ENCODE results near the gene SERTAD1. TPM values are rescaled to one million over a fixed set of nuclear protein-coding genes. Genes with fewer than 3 reads are reported as not detected.
"Not testable (repeated sequence)": the region's sequence is repeated elsewhere in the genome, so short reads cannot be mapped to it uniquely, and the experiment has no call there.

Gene SERTAD1
- total RNA-seq, 1 donor from 2014 or later: 17.3 TPM

DNA sequence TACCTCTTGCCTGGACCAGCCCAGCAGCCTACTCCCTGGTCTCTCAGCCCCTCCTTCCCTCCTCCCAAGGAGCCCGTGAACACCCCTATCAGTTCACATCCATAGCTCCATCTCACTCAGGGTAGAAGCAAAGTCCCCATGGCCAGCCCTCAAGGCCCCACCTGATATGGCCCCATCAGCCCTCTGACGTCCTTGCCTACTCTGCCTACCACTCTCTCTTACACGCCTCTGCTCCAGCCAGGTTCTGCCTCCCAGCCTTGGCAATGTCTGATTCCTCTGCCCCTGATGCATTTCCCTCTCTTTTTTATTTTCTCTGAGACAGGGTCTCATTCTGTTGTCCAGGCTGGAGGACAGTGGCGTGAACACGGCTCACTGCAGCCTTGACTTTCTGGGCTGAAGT lies 26.2 kb upstream of the SERTAD1 start:
- DNase-seq (ENCODE audit: low read depth in 2 of 2): no peak

DNA sequence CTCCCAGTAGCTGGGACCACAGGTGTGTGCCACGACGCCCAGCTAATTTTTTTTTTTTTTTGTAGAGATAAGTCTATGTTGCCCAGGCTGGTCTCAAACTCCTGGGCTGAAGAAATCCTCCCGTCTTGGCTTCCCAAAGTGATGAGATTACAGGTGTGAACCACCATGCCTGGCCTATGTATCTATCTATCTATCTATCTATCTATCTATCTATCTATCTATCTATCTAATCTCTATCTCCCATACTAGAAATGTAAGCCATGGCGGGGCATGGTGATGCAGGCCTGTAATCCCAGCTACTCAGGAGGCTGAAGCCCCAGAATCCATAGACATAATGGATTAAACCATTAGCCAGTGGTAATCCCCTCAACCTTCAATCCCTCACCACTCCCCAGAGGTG lies 24.9 kb upstream of the SERTAD1 start:
- DNase-seq (ENCODE audit: low read depth in 2 of 2): no peak

DNA sequence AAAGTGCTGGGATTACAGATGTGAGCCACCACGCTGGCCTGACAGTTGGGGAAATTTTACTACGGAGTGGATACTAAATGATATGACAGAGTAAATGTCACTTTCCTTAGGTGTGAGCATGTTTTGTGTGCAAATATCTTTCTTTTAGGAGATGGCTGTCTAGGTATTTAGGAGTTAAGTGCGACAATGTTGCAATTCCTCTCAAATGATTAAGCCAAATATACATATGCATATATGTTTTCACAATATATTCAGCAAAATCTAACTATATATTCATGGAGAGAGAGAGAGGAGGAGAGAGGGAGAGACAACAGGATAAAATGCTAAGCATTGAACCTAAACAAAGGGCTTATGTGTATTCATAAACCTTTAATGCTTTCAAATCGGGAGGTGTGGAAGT lies 23.7 kb upstream of the SERTAD1 start:
- DNase-seq (ENCODE audit: low read depth in 2 of 2): no peak

DNA sequence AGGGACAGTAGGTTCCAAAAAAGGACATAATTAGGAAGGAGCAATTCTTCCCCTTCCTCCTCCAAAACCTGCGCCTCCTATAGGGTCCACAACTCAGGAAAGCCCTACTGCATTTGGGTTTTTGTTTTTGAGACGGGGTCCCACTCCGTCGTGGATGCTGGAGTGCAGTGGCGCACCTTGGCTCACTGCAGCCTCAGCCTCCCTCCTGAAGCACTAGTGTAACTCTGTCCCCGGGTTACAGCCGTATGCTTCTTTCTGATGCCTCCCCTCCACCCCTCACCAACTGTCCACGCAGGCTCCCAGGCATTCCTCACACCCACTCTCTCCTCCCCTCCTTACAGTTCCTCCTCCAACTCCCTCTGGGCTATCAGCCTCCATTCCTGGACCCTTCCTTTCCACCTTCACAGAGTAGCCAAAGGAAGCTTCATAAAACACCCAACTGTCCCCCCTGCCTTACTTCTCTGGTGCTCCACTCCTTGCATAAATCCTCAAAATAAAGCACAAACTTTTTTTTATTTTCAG lies 20.5 kb upstream of the SERTAD1 start:
- DNase-seq (ENCODE audit: low read depth in 2 of 2): no peak

DNA sequence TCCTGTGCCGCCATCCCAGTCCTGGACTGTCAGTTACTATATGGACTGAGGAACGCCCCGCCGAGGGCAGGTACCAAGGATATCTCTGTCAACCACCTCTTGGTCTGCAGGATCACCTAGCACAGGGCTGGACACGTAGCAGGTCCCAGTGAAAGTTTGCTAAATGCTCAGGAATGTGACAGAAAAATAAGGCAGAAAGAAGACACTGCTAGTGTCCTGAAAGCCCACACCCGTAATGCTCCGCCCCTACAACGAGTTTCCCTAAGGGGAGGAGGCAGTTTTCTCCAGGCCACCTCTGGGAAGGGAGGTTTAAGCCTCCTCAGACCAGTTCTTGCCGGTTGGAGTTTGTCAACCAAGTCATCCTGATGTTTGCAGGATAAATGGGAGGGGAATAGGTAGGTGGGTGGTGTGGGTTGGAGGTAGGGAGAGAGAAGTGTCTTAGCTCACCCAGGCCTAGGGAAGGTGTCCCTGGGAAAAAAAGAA lies 20.0 kb upstream of the SERTAD1 start:
- no peak for DNase-seq (ENCODE audit: low read depth in 2 of 2)

DNA sequence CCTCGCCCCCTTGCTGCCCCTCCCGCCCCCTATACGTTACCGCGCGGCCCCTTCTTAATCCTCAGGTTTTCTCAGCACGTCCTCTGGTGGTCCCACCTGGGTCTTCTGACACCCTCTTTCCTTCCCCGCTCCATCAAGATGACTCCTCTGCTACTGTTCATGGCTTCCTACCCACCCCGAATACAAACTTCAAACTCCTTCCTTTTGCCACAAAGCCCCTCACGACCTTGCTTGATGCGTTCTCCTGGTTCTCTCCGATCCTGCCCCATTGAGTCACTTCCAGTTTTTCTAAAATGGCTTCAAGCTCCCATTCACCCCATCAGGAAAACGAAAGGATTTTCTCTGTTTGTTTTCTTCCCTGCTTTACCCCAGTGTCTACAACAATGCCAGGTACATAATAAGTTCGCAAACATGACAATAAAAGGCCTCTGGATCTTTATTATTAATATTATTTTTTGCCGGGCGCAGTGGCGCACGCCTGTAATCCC lies 19.1 kb upstream of the SERTAD1 start:
- no peak for DNase-seq (ENCODE audit: low read depth in 2 of 2)

DNA sequence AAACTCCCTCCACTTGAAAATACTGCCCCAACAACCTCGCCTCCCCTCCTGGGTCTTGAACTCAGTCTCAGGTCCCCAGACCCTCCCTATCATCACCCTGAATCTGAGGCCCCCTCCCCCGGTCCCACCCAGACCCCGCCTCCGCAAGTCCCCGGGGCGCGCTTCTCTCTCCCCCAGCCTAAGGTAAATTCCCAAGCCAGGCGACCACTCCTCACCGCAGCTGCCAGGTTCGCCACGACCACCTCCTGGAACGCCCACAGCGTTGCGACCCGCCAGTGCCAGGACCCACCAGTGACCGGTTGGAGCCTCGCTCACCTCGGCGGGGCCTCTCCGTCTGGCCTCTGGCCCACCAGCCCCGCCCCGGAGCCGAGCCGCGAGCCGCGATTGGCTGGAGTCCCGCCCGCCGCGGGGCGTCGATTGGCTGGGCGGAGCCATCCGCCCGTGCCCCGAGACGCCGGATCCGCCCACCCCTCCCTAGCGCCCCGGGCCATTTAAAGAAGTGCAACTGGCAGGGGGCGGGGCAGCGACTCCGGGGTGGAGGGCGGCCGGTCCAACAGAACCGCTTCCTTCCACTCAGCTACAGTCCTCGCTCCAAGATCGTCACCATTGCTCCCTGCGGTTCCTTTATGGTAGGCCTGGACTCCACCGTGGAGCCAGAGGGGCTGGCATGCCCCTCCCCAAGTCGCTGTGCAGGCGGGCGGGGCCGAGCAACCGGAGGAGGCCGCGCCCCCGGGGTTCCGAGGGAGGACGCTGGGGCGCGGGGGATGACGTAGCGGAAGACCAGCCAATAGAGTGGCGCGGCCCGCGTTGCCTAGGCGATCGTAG lies 18.4 kb upstream of the SERTAD1 start, which contains the start of gene SERTAD3:
TSS of gene SERTAD3 (minus strand) at position 336 of the 825 bp plus-strand sequence. CDS start 2,255 bp downstream, outside the sequence.
- DNase-seq (ENCODE audit: low read depth in 2 of 2): peak; percentile 81 to 97

DNA sequence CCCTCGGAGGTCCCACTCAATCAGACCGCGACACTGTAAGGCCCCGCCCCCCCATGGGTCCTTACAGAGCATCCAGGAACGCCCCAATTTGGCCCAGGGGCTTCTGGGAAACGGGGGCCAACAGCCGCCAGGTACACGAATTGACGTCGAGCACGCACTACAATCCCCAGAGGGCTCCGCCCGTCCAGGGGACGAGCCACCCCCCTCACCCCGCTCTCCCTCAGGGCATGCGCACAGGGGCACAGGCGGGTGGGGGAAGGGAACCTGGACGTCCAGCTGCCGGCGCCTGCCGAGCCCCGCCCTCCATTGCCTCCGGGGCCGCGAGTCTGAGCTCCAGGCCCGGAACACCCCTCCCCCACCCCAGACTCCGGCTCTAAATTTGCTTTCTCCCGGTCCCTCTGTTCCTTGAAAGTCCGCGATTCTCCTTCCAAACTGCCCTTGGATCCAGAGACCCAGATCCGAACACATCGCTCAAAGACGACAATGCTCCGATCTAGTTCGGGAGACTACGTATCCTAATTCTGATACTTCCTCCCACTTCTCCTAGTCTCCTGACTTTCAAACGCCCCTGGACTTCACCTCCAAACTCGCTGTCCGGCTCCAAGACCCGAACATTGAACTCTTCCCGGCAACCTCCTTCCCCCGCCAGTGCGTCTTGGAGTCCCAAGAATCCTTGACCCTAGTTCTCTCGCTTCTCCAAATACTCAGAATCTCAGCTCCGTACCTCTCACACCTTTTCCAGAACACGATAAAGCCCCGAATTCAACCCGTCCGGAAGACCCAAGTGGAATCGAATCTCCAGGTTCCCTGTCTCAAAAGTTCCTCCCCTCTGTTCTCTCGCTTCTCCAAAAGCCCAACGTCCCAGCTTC lies 17.6 kb upstream of the SERTAD1 start:
- peak; percentile 99 to 100 for DNase-seq (ENCODE audit: low read depth in 2 of 2)

DNA sequence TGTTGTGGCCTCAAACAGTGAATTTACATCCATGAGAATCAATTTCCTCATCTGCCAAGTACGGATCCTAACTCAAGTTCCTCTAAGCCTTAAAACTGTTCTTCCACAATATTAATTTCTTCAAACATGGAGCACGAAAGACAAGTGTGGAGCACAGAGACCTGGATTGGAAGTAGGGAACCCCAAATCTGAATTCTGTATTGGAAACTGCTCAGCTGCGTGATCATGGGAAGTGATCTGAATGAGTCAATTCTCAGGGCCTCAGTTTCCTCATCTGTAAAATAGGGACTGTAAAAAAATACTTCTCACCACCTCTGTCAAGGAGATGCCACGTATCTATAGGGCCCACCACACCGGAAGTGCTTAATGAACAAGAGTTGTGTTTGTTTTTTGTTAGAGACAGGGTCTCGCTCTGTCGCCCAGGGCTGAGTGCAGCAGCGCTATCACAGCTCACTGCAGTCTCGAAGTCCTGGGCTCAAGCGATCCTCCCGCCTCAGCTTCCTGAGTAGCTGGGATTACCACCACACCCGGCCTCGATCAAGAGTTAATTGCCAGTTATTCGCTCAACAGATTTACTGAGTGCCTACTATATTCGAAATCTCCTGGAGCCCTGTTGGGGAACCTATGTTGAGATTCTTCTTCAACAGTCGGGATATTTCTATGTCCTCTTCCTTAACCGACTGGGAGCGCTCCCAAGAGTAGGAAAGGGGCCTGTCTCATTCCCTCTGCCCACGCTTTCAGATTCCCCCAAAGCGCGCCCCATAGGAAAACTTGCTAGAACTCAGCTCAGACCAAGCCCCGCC lies 16.7 kb upstream of the SERTAD1 start:
- DNase-seq (ENCODE audit: low read depth in 2 of 2): no peak

DNA sequence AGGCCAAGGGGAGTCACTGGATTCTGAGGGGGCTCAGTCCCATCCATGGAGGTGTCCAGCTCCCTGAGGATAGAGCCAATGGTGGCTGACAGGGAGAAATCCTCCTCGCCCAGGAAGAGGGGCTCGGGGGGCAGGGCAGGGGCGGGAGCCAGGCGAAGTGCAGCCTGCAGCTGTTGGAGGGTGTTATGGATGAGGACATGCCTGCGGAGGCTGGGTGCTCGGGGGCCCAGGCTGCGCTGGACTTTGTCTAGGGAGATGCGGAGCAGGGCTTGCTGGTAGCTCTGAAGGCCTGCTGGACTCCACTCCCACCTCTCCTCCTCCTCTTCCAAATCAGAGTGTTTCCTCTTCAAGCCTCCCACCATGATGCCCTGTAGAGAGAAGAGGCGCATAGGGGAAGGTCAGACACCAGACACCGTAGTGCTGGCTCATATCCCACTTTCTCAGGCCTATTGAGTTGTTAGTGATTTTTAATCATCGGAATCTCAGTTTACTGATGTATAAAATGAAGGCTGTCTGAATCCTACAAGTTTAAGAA lies 16.0 kb upstream of the SERTAD1 start:
- DNase-seq (ENCODE audit: low read depth in 2 of 2): no peak

DNA sequence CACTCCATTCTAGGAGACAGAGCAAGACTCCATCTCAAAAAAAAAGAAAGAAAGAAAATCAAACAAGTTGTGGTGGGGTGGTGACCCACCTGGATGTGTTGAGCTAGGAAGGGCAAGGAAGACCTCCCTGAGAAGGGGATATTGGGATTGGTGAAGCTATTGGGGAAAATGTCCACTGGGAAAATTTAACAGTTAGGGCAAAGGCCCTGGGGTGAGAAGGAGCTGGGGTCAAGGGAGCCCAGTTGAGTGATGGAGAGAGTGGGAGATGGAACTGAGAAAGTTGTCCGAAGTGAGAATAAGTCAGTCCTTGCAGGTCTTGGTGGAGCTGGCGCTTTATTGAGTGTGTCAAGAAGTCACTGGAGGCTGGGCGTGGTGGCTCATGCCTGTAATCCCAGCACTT lies 12.5 kb upstream of the SERTAD1 start:
- DNase-seq (ENCODE audit: low read depth in 2 of 2): no peak

DNA sequence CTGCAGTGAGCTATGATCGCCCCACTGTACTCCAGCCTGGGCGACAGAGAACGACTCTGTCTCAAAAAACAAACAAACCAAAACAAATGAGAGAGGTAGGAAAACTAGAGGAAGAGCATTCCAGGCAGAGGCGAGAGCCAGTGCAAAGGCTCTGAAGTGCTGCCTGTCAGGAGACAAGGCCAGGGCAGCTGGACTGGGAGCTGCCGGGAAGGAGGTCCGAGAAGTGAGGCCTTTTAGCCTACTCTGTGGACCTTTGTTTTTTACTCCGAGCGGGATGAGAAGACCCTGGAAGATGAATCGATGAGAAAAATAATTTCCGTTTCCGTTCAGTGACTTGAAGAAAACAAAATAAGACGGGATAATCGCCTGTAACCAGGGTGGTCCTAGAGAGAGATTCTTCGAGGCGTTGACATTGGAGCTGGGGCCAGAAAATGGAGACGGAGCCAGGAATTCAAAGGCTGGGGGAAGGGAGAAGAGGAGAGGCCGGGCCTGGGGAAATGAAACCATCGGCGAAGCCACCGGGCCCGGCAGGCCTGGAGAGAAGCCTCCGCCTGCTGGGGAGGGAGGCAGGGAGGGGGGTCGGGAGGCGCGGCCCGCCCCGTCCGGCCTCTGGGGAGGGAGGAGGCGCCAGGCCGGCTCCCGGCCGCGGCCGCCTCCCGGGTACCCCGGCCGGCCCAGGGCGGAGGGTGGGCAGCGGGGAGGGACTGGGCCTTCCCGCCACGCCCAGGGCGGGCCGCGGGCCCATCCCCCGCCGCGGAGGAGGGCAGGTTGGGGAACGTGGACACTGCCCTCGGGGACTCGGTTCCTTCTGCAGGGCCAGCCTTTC lies 7.8 kb upstream of the SERTAD1 start:
- DNase-seq (ENCODE audit: low read depth in 2 of 2): peak; percentile 69 to 93

DNA sequence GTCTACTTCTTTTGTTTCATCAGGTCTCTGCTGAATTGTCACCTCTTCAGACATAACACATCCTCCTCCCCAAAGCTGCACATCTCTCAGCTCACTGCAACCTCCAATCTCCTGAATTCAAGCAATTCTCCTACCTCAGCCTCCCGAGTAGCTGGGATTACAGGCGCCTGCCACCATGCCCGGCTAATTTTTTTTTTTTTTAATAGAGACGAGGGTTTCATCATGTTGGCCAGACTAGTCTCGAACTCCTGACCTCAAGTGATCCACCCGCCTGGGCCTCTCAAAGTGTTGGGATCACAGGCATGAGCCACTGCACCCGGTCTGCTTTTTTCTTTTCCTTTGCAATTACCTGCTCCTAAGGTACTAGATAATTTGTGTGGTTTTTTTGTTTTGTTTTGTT lies 7.0 kb upstream of the SERTAD1 start:
- not testable (repeated sequence) for DNase-seq (ENCODE audit: low read depth in 2 of 2)

DNA sequence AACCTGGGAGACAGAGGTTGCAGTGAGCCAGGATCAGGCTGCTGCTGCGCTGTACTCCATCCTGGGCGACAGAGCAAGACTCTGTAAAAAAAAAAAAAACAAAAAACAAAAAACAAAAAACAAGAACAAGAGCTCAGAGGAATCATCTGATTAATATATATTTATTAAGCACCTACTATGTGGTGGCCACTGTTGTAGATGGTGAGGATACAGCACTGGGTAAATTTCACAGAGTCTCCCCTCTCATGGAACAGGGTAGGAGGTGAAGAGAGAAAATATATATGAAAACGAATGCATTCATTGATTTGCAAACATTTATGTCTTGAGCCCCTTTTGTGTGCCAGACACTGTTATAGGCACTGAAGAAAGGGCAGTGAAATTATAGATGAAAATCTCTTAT lies 5.9 kb upstream of the SERTAD1 start:
- no peak for DNase-seq (ENCODE audit: low read depth in 2 of 2)

DNA sequence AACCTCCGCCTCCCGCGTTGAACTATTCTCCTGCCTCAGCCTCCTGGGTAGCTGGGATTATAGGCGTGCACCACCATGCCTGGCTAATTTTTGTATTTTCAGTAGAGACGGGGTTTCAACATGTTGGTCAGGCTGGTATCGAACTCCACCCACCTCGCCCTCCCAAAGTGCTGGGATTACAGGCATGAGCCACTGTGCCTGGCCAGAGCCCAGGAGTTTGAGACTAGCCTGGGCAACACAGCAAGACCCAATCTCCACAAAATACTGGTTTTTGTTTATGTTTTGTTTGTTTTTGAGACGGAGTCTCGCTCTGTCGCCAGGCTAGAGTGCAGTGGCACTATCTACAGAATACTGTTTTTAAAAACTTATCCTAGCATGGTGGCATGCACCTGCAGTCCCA lies 4.5 kb upstream of the SERTAD1 start:
- not testable (repeated sequence) for DNase-seq (ENCODE audit: low read depth in 2 of 2)

DNA sequence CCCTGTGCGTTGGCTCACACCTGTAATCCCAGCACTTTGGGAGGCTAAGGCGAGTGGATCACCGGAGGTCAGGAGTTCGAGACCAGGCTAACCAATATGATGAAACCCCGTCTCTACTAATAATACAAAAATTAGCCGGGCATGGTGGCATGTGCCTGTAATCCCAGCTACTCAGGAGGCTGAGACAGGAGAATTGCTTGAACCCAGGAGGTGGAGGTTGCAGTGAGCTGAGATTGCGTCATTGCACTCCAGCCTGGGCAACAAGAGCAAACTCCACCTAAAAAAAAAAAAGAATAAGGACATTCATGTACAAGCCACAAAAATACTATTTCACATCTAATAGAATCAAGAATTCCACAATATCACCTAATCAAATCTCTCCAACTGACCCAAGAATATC lies 2.4 kb upstream of the SERTAD1 start:
- not testable (repeated sequence) for DNase-seq (ENCODE audit: low read depth in 2 of 2)

DNA sequence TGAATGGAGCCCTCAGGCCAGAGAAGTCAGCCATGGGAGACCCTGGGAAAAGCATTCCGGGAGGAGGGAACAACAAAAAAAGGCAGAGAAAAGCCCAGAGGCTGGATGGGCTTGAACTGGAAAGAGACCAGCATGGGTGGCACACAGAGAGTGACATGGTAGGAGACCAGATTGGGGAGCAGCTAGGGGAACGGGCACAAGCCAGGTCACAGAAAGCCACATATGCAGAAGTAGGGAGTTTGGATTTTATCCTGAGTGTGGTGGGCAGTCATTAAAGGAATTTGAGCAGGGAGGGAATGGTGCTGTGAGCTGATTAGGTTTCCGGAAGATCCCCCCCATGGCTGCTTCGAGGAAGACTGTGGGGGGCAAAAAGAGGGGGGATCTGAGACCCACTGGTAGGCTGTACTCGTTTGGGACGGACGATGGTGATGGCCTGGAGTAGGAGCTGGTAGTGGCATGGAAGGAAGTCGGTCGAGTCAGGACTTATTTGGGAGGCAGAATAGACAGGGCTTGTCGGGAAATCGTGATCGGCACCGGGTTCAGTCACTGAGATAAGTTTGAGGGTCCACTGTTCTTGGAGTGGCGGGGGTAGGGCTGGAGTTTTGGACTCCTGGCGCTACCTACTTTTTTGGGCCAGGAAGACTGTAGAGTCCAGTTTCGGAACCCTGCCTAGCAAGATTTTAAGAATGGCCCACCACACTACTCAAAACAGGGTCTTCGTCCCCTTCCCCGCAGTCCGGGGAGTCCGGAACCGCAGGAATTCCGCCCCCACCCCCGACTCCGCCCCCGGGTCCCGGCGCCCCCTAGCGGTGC lies 949 bp downstream of the SERTAD1 start:
- peak in 1 of 2 donors; percentile 31 for DNase-seq (ENCODE audit: low read depth in 2 of 2)

DNA sequence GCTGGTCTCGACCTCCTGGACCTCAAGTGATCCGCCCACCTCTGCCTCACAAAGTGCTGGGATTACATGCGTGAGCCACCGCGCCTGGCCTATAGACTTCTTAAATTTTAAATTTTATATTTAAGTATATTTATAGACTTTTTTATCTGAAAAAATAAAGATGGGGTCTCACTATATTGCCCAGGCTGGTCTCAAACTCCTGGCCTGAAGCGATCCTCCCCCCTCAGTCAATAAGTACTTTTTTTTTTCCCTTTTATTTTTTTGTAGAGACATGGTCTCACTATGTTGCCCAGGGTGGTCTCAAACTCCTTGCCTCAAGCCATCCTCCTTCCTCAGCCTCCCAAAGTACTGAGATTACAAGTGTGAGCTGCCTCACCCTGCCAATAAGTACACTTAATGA lies 1.9 kb downstream of the SERTAD1 start:
- DNase-seq (ENCODE audit: low read depth in 2 of 2): no peak

Data from dermis microvascular lymphatic vessel endothelial cell (primary cell).